ENCODE measurements around the gene FAM171A1.

GRCh38 chr10:15188603-15189002 is 182.5 kb downstream of the FAM171A1 start:
- TF ChIP-seq CTCF (IDR thresholded peaks at IDR 0.05), result no peak
- TF ChIP-seq POLR2A (IDR thresholded peaks at IDR 0.05), result no peak
- no peak for TF ChIP-seq POLR2AphosphoS5 (IDR thresholded peaks at IDR 0.05)
